GM18520 (cell line): ENCODE data around the gene UBE2L3.

Experiments used
- ATAC-seq: cut with Tn5 transposase; IDR thresholded peaks from one replicate; pipeline ENCODE4 v1.9.1; 2021; ENCODE audit not compliant: unreplicated experiment

Gene UBE2L3

GRCh38 chr22:21669026-21669425, 101.5 kb downstream of the UBE2L3 start:
- ATAC-seq = no peak

DNA sequence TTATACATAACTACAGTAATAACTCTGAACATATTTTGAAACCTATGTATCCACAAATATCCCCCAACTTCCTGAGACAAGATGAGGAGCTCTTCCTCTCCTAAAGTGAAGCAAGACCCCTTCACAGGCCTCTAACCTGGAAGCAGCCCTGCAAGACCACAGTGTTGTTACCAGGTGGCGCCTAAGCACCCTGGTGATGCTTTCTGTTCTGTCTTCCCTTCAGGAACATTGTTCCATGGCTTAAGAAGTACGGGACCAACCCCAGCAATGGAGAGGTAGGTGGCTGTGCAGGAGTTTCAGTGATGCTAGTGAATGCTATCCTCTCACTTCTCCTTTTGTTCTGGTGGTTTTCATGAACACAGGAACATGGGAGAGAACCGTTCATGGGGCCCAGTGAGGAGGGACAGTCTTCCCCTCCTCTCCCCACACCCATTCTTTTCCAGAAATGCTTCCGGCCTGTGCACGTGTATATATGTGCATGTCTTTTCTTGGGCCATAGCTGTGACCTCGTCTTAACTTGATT, 104.7 kb downstream of the UBE2L3 start:
- no peak for ATAC-seq
